ENCODE results near the gene PCDHAC2.

DNA sequence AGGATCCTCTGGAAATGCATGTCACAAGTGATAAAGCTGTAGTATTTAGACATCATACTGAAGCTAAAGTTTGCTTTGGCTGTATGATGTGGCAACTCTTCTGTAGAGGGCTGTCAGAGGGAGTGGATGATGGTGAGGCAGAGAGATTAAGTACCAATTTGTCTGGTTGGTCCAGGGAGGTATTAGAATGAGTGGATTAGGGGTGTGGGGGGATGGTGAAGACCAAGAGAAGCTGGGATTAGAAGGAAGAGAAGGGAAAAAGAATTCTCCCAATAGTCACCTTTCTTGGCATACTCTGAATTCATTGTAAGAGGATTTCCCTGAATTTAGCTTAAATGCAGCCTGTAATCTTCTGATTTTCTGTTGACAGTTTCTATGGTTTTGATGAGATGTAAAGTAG lies 3.6 kb downstream of the PCDHAC2 start:
- no peak for TF ChIP-seq POLR2AphosphoS5 (IDR thresholded peaks at IDR 0.05; ENCODE audit: borderline replicate concordance, low read depth, low read length)
- TF ChIP-seq EZH2 (IDR thresholded peaks at IDR 0.05): no peak
